Measurements from ENCODE around the gene NECTIN4.
"Not testable (repeated sequence)": the region's sequence is repeated elsewhere in the genome, so short reads cannot be mapped to it uniquely, and the experiment has no call there.

The NECTIN4 gene

DNA sequence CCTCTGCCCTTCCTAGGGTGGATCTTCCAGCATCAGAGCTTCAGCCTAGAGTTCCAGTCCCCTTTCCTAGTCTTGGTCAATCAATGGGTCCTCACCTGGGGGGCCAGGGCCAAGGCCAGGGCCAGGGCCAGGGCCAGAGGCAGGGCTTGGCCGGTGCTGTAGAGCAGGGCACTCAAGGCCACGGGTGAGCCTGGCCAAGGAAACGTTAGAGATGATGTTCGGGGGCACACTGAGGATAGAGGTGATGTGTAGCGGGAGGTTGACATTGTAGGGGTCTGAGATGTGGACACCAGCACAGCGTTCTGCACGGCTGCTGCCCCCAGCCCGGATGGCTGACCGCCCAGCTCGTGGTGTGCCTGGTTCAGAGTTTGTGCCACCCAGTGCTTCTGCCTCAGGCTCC is 38.1 kb downstream of the NECTIN4 start:
- no peak for DNase-seq

GRCh38 chr1:161048949-161049722 is 40.2 kb downstream of the NECTIN4 start:
- no peak for DNase-seq

- no peak for DNase-seq
Measured at GRCh38 chr1:161047436-161048420, 41.6 kb downstream of the NECTIN4 start.

DNA sequence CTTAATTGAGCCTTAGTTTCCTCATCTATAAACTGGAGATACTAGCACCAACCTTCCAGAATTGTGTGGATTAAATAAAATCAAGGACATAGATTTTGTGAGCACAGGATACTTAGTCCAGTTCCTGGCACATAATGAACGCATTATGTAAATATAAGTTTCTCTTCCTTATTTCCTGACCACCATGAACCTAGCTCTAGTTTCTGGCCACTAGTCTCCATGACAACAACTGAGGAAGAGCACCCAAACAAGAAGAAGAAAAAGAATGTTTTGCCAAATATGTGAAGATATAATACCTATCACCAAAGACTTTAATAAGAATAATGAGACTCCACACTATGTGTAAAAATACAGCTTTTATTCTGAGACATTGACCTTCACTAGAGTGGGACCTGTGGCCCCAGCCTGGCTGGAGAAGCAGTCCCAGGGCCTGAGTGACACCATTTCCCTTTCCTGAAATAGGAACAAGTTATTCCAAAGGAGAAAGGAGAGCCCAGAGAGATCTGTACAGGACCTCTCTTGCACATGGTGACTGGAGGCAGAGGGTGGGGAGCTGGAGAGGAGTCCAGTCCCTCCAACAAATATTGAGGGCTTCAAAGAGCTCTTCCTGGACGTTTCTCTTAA is 42.6 kb downstream of the NECTIN4 start:
- no peak for DNase-seq

DNA sequence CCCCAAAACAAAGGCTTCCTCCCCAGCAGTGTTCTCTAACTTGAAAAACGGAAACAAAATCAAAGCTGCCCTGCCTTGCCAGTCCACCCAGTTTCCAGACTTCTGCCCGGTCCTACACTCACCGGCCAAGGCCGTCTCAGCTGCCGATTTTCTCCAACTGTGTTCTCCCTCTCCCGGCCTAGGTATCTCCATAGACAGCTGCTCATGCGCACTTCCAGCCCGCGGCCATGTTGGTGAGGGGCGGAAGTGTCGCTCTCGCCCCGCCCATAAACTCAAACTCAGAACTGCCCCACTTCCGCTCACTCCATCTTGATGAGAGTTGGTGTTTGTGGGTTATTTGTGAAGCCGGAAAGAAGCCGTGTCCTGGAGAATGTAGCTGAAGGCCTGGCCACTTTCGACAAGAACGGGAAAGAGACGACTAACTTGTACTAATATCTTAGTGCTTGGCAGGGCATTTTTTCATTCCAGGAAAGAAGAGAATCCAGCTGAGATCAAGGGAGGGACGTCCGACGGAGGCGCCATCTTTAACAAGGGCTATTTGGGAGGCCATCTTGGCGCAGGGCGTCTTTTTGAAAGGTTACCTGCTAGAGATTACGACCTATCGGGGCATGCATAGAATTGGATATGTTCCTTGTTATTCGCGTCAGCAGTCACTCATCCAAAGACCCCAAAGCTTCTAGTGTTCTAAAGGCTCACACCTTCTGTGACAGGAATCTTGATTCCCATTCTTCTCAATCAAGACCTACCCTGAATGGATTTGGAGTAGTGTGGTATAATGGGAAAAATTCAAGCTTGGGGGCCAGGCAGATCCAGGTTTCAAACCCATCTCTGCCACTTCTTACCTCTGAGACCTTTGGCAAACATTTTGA is 43.4 kb downstream of the NECTIN4 start, which contains the start of gene USF1:
USF1 (minus strand) TSS at position 242 of the 869 bp plus-strand sequence. CDS start 2,702 bp downstream, outside the sequence.
- peak; percentile 84 for DNase-seq

DNA sequence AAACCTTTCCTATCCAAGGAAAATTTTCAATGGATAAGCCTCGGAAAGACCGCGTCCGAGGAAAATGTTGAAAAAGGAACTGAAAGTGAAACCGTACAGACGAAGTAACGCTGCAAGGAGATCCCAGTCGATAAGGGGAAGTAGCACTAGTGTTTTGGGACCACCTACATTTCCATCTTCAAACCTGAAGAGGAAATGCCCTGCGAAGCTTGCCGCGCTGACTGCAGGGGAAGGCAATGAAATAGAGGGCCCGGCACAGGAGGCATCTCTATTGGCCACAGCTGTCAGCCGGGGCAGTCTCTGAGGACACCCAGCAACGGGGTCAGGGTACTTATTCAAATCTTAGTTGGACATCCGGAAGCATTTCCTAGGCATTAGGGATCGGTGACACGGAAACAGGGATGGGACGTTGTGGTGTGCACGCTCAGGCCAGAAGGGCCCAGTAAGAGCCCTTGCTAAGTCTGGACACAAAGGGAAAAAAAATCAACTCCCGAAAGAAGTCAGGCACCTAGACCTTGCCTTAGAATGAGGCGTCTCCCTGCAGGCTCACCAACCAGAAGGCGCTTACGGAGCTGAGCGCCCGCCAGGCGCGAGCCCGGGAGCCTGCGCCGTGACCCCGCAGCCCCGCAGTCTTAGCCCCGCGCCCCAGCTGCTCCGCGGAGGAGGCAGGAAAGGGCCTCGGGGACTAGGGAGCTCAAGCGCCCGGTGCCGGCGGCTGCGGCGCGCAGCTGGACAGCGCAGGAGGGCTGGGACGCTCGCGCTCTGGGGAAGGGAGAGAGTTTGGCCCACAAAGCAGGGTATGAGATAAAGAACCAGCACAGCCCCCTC is 44.2 kb downstream of the NECTIN4 start:
- DNase-seq: peak; percentile 37

DNA sequence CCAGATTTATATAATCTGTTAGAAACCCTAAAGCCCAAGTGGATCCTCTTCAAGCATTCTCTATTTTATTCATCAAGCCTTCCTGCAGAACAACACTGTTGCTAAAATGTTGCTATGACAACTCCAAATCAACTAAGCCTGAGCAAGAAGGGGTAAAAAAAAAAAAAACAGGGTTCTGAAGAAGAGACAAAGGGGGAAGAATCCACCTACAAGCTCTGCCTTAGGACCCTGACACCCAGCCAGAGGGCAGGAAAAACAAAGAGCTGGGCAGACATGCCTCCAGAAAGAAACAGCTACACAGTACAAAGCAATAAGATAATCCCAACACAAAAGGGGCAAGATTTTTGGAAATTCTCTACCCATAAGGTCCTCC is 44.8 kb downstream of the NECTIN4 start:
- no peak for DNase-seq

DNA sequence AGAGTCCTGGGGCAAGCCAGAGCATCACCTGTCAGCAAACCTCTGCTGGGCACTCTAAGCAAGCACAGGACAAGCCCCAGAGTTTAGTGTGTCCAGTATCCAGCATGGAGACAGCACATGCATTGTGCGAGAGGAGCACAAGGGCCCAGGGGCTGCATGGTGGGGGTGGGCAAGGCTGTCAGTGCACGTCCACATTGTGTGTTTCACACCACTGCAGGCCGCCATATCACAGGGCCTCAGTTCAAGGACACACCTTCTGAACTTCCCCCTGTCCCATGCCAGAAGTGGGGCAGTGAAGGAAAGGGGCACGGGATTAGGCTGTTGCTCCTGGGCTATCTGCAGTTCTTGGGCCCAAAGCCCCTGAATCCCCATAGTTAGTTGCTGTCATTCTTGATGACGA is 49.8 kb downstream of the NECTIN4 start:
- no peak for DNase-seq

- no peak for DNase-seq
Measured at GRCh38 chr1:161039154-161039545, 50.2 kb downstream of the NECTIN4 start.

- peak; percentile 81 for DNase-seq
Measured at GRCh38 chr1:161038523-161039153, 50.7 kb downstream of the NECTIN4 start, which contains the start of gene TSTD1. TSTD1 (minus strand) TSS chr1:161038964; CDS start chr1:161038889, 75 bp downstream.

DNA sequence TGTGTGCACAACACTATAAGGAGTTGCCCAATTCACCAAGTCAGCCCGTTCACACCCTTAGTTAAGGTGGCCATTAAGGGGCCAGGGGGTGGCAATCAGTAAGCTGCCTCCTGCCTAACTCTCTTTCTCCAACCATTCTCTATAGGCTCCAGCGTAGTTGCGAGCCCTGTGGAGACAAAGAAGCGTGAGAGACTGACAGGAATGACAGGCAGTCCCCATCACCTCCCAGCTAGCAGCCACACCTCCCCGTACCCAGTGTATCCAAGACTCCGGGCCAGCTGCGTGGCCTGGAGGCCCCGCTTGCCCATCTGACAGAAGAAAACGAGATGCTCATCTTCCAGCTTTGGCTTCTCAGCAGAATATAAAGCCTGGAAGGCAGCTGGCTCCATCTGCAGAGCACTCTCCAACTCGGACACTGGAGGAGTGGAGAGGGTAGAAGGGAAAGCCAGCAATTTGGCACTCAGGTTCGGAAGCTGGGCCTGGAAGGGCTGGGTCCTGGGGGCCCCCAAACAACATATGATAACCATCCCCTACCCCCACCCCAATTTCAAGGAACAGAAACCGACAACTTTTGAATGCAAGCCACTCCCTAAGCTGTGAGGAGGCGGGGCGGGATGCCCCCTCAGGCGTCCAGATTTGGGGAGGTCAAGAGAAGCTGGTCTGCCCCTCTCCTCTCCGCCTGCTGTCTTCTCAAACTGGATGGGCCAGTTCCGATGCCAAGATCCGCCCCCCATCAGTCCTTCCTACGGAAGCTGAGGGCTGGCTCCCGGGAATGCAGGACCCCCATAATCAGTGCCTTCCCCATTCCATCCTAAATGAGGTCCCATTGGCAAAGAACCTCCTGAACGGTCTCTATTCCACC is 51.5 kb downstream of the NECTIN4 start:
- no peak for DNase-seq

- DNase-seq: no peak
Measured at GRCh38 chr1:161033751-161034150, 55.6 kb downstream of the NECTIN4 start.

DNA sequence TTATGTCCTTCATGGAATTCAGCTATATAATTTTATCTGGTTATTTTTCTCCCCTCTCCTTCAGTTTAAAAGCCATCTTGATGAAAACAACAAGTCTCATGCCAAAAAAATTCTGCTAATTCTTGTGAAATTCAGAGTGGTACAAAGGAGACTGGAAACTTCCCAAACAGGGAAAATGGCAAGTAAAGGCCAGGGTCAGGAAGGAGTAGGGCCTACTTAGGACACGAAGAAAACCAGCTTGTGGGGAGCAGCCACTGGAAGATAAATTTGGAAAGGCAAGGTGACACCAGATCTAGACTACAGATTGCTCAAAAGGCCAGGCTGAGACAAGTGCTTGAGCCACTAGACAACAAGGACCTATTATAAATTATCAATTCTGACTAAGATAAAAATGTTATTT is 56.9 kb downstream of the NECTIN4 start:
- DNase-seq: no peak

DNA sequence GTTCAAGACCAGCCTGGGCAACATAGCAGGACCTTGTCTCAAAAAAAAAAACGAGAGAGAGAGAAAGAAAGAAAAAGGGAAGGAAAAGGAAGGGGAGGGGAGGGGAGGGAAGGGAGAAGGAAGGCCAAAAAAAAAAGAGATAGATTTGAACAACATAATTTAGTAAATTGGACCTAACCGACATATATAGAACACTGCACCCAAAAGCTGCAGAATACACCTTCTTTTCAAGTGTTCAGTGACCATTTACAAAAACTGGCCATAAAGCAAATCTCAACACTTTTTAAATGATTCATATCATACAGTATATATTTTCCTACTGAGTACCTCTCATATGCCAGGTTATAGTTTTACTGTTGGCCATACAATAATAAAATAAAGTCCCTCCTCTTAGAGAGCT is 57.5 kb downstream of the NECTIN4 start:
- DNase-seq: no peak

DNA sequence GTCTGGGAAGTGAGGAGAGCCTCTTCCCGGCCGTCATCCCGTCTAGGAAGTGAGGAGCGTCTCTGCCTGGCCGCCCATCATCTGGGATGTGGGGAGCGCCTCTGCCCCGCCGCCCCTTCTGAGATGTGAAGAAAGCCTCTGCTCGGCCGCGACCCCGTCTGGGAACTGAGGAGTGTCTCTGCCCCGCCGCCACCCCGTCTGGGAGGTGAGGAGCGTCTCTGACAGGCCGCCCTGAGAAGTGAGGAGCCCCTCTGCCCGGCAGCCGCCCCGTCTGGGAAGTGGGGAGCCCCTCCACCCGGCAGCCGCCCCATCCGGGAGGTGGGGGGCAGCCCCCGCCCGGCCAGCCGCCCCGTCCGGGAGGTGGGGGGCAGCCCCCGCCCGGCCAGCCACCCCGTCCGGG is 59.9 kb downstream of the NECTIN4 start:
- not testable (repeated sequence) for DNase-seq

DNA sequence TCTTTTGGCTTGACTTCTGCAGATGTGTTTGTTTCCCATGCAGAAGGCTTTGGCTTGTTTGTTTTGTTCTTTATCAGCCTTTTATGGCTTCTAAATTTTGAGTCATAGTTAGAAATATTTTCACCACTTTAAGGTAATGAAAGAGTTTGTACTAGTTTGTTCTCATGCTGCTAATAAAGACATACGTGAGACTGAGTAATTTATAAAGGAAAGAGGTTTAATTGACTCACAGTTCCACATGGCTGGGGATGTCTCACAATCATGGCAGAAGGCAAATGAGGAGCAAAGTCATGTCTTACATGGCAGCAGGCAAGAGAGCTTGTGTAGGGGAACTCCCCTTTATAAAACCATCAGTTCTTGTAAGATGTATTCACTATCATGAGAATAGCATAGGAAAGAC is 62.4 kb downstream of the NECTIN4 start:
- DNase-seq: not testable (repeated sequence)

- not testable (repeated sequence) for DNase-seq
Measured at GRCh38 chr1:161022432-161022831, 66.9 kb downstream of the NECTIN4 start.

DNA sequence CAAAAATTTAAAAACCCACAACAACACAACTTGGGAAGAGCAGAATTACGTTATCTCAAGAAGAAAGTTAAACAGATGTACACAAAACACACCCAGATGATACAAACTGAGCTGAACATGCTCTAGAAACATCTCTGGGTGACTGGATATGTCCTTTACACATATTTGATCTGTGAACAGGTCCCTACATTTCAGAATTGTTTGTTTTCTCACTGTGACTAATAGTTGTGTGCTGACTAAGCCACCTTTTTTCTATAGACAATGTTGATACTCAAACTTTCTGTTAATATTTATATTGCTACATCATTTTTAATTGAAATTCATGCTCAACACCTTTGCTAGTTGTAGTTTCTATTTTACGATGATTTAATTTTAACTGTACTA is 67.4 kb downstream of the NECTIN4 start:
- DNase-seq: no peak

DNA sequence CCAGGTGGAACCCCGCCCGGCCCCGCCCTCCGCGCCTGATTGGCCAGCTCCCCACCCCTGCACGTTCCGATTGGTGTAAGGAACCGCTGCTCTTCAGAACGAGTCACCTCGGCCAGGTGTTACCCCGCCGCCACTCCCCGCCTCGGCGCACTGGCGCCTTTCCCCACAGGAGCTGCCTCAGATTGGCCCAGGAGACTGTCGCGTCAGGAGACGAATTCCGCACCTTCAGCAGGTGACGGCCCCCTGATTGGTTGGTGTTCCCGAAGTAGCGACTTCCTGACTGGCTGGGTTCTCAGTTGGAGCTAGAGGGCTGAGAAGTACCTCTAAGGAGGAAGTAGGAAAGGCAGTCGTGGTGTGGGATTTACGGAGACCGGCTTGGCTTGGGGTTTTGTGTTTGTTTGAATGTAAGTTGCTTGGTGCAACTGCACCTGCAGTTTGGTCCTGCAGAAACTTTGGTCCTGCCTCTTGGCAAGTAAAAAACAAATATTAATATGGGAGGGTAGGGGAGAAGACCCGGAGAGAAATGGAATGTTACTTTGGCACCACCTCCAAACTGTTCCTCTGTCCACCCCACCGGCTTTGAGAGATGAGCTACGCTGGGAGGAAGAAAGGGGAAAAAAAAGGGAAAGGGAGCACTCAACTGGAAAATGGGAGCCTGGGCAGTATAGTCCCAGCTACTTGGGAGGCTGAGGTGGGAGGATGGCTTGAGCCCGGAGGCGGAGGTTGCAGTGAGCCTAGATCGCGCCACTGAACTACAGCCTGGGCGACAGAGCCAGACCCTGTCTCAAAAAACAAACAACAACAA is 68.0 kb downstream of the NECTIN4 start:
- peak; percentile 88 for DNase-seq

Data from T-helper 9 cell (primary cell).